ENCODE measurements around the gene ITGB3. TPM values are rescaled to one million over a fixed set of nuclear protein-coding genes. Genes with fewer than 3 reads are reported as not detected.
A peak's percentile ranks its signal among the peaks of the same experiment; 100 is the strongest.
"Not testable (repeated sequence)": the region's sequence is repeated elsewhere in the genome, so short reads cannot be mapped to it uniquely, and the experiment has no call there.

Gene ITGB3
- total and polyA plus RNA-seq, 10 of the 15 experiments (the other 5 are each of a cell fraction or from before 2014, with no cell fraction given), result 0.69 to 22.8 (median 13.6) TPM

DNA sequence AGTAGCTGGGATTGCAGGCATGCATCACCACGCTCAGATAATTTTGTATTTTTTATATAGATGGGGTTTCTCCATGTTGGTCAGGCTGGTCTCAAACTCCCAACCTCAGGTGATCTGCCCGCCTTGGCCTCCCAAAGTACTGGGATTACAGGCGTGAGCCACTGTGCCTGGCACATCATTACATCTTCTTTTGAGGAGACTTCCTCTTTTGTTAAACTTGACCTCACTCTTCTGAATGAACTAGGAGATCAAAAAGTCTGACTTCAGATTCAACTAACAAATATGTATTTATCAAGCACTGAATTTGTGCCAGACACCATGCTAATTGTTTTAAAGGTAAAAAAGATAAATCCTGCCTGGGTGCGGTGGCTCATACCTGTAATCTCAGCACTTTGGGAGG, 36.8 kb upstream of the ITGB3 start:
- CTCF ChIA-PET, result interaction anchor here (2.2 kb wide), 1 partner anchor 9 kb away, joined by 6 read pairs; no protein-coding TSS in a partner anchor
- BruUV-seq (replicated peaks); H2AFZ ChIP-seq (ENCODE audit: control insufficient read depth, low read depth, low read length); H3K9me3 ChIP-seq (replicated peaks; ENCODE audit: control insufficient read depth, insufficient read depth, low read length); H3K4me1 ChIP-seq (ENCODE audit: control insufficient read depth, insufficient read depth, low read length); DNase-seq (ENCODE audit: low read depth, low spot score); H3K9ac ChIP-seq (ENCODE audit: control insufficient read depth, insufficient read depth, low read length); H3K27ac ChIP-seq (ENCODE audit: control insufficient read depth, insufficient read depth); H3K36me3 ChIP-seq (ENCODE audit: control insufficient read depth in 2 of 2, insufficient read depth in 2 of 2, low read length in 1 of 2); H3K4me3 ChIP-seq; H4K20me1 ChIP-seq (ENCODE audit: control insufficient read depth, insufficient read depth); H3K27me3 ChIP-seq (replicated peaks in 1 of 2; ENCODE audit: control insufficient read depth in 2 of 2, insufficient read depth in 2 of 2, low read length in 1 of 2); RAD21 ChIA-PET (ENCODE audit: unreplicated experiment); ATAC-seq; in situ Hi-C loops (cut with MboI); H3K79me2 ChIP-seq (ENCODE audit: control insufficient read depth, insufficient read depth, low read length); FAIRE-seq; intact Hi-C loops (cut with micrococcal nuclease; ENCODE audit: unreplicated experiment); H3K4me2 ChIP-seq (ENCODE audit: control insufficient read depth, insufficient read depth): not testable (repeated sequence)
- TF ChIP-seq SPI1 (IDR thresholded peaks at IDR 0.05; ENCODE audit: borderline replicate concordance, insufficient read depth, low read depth, low read length), result peak; percentile 42; the same call in 1 of the 2 replicates
- WGBS (ENCODE audit: insufficient coverage, insufficient replicate concordance, low lambda C conversion rate, missing lambda C conversion rate), result 77% methylated on average over 4 of the region's 4 CpGs
- SMC1A ChIA-PET (ENCODE audit: uncharacterized antibody, unreplicated experiment), result interaction anchor here (4.8 kb wide), 1 partner anchor 11 kb away, joined by 46 read pairs; no protein-coding TSS in a partner anchor
- POLR2A ChIA-PET, result interaction anchor here (0.6 to 1.0 kb wide), 4 partner anchors 8 to 108 kb away, joined by 3 read pairs; partner anchors contain the start of gene MYL4

DNA sequence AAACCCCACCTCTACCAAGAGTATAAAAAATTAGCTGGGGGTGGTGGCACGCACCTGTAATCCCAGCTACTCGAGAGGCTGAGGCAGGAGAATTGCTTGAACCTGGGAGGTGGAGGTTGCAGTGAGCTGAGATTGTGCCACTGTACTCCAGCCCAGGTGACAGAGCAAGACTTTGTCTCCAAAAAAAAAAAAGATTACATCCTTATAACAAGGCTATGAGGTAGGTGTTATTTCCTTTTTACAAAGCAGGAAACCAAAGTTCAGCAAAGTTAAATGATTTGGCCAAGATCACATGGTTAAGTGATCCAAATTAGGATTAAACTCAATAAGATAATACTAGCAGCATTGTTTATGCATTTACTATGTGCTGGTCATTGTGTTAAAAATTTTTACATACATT, 36.3 kb upstream of the ITGB3 start:
- H3K4me1 ChIP-seq (ENCODE audit: control insufficient read depth, insufficient read depth, low read length); H3K4me3 ChIP-seq; H4K20me1 ChIP-seq (ENCODE audit: control insufficient read depth, insufficient read depth); H3K36me3 ChIP-seq (ENCODE audit: control insufficient read depth in 2 of 2, insufficient read depth in 2 of 2, low read length in 1 of 2); H3K27me3 ChIP-seq (replicated peaks in 1 of 2; ENCODE audit: control insufficient read depth in 2 of 2, insufficient read depth in 2 of 2, low read length in 1 of 2); H3K9ac ChIP-seq (ENCODE audit: control insufficient read depth, insufficient read depth, low read length); H3K79me2 ChIP-seq (ENCODE audit: control insufficient read depth, insufficient read depth, low read length); in situ Hi-C loops (cut with MboI); H3K9me3 ChIP-seq (replicated peaks; ENCODE audit: control insufficient read depth, insufficient read depth, low read length); intact Hi-C loops (cut with micrococcal nuclease; ENCODE audit: unreplicated experiment); FAIRE-seq; H2AFZ ChIP-seq (ENCODE audit: control insufficient read depth, low read depth, low read length); DNase-seq (ENCODE audit: low read depth, low spot score); H3K27ac ChIP-seq (ENCODE audit: control insufficient read depth, insufficient read depth); H3K4me2 ChIP-seq (ENCODE audit: control insufficient read depth, insufficient read depth); BruUV-seq (replicated peaks): not testable (repeated sequence)
- ATAC-seq, result peak; percentile 49; the same call in 2 of the 3 replicates
- TF ChIP-seq NR2F1 (conservative IDR thresholded peaks at IDR 0.05), result 0 out of 2 replicates have a peak, but pooled peaks have one; percentile 22
- TF ChIP-seq RAD51 (IDR thresholded peaks at IDR 0.05), result peak; percentile 33; the same call in 1 of the 2 replicates
- peak; percentile 33; the same call in 1 of the 2 replicates for TF ChIP-seq ATF7 (IDR thresholded peaks at IDR 0.05; ENCODE audit: low read depth)
- ChIA-PET POLR2A (interaction anchor here (0.6 to 1.0 kb wide), 4 partner anchors 9 to 107 kb away, joined by 3 read pairs; partner anchors contain the start of gene MYL4), SMC1A (ENCODE audit: uncharacterized antibody, unreplicated experiment) (interaction anchor here (0.8 to 4.8 kb wide), 2 partner anchors 9 to 12 kb away, joined by 3 to 46 read pairs; no protein-coding TSS in a partner anchor), RAD21 (ENCODE audit: unreplicated experiment) (interaction anchor here (1.2 kb wide), 1 partner anchor 10 kb away, joined by 3 read pairs; no protein-coding TSS in a partner anchor), CTCF (interaction anchor here (2.2 kb wide), 1 partner anchor 10 kb away, joined by 6 read pairs; no protein-coding TSS in a partner anchor)
- 79% methylated on average over 2 of the region's 2 CpGs for WGBS (ENCODE audit: insufficient coverage, insufficient replicate concordance, low lambda C conversion rate, missing lambda C conversion rate)
